K562 (cell line): ENCODE results near the gene CACTIN. TPM values are rescaled to one million over a fixed set of nuclear protein-coding genes. Genes with fewer than 3 reads are reported as not detected.

Experiments used
- CC2D1A ChIP-seq: fragments of 450-650 bp; IDR thresholded peaks from 2 replicates; pipeline ENCODE4 v1.6.1; 2017; ENCODE audit warnings: mild to moderate bottlenecking
- CTCF ChIP-seq, 3 experiments: IDR thresholded peaks in 2 of 3; conservative IDR thresholded peaks in 1 of 3; 2 replicates each; pipeline ENCODE4 v1.5.1; 2011 to 2012; ENCODE audit warnings: low read length in 3 of 3, mild to moderate bottlenecking in 3 of 3, control low read depth in 2 of 3, improper control_type of control experiment in 1 of 3, inconsistent platforms in 1 of 3, low read depth in 1 of 3, mixed read lengths in 1 of 3, moderate library complexity in 1 of 3; ENCODE audit not compliant: insufficient read depth in 2 of 3
- DIDO1 ChIP-seq: fragments of 450-650 bp; IDR thresholded peaks from 2 replicates; pipeline ENCODE4 v1.6.1; 2016; ENCODE audit warnings: low read depth, missing biosample characterization, missing genetic modification characterization
- ESRRB ChIP-seq: fragments of 250-450 bp; sonication (Bioruptor Pico); IDR thresholded peaks from 2 replicates; pipeline ENCODE4 v1.5.0; 2020; ENCODE audit warnings: mild to moderate bottlenecking, moderate library complexity, borderline replicate concordance
- GATA2 ChIP-seq: sonication (generic); formaldehyde crosslinking; IDR thresholded peaks from 2 replicates; pipeline ENCODE4 v1.4.0; 2020; ENCODE audit warnings: mild to moderate bottlenecking, missing genetic modification reagents
- MYNN ChIP-seq, 2 experiments: sonication (generic); formaldehyde crosslinking in 1 of 2; IDR thresholded peaks; 2 replicates each; pipeline versions ENCODE4 v1.5.0 to v1.6.1; 2016 to 2020; ENCODE audit warnings: antibody characterized with exemption in 1 of 2, missing genetic modification reagents in 1 of 2
- PML ChIP-seq: IDR thresholded peaks from 2 replicates; pipeline ENCODE4 v1.6.1; 2012; ENCODE audit warnings: low read length, inconsistent platforms
- PTBP1 ChIP-seq: fragments of 200-400 bp; formaldehyde crosslinking; IDR thresholded peaks from 2 replicates; pipeline ENCODE4 v1.6.1; 2017; ENCODE audit warnings: low read depth, low read length
- PURB ChIP-seq: sonication (generic); formaldehyde crosslinking; IDR thresholded peaks from 2 replicates; pipeline ENCODE4 v1.9.0; 2021; ENCODE audit warnings: low read depth, mild to moderate bottlenecking, missing genetic modification reagents
- RBM25 ChIP-seq: fragments of 200-400 bp; formaldehyde crosslinking; IDR thresholded peaks from 2 replicates; pipeline ENCODE4 v1.6.1; 2018; ENCODE audit warnings: low read length, low read depth, moderate library complexity; ENCODE audit not compliant: severe bottlenecking
- ZNF511 ChIP-seq: sonication (generic); formaldehyde crosslinking; IDR thresholded peaks from 2 replicates; pipeline ENCODE4 v1.8.0; 2022; ENCODE audit warnings: mild to moderate bottlenecking, missing genetic modification reagents
- ZNF609 ChIP-seq: sonication (generic); formaldehyde crosslinking; IDR thresholded peaks from 2 replicates; pipeline ENCODE4 v1.8.1; 2023; ENCODE audit warnings: missing genetic modification reagents, mild to moderate bottlenecking, borderline replicate concordance
- polyA plus RNA-seq, 8 experiments: library from polyadenylated mRNA; depleted of rRNA in 4 of 8; stranded (reverse) in 5 of 8; unstranded in 3 of 8; fragments of >200 nt; fragmentation: Nextera tagmentation in 2 of 8; fragmentation: Illumina TruSeq in 1 of 8; extraction: Ambion mirVana in 2 of 8; extraction: Trizol in 1 of 8; gene quantifications; 2 replicates each; pipeline versions ENCODE4 v1.2.1 to v1.2.3, GENCODE V29; 2011 to 2014; ENCODE audit warnings: inconsistent platforms in 1 of 8, missing spikeins in 1 of 8
- total RNA-seq, 7 experiments: library from RNA; depleted of rRNA in 6 of 7; stranded (reverse); fragments of >200 nt in 6 of 7; fragmentation: Illumina TruSeq in 2 of 7; extraction: Trizol in 2 of 7; gene quantifications; 2 replicates each; pipeline versions ENCODE4 v1.2.1 to v1.2.3, GENCODE V29; 2011 to 2021; ENCODE audit warnings: low replicate concordance in 1 of 7

Gene CACTIN
- total and polyA plus RNA-seq, 9 of the 15 experiments (the other 6 are each of a cell fraction or from before 2014, with no cell fraction given): 0.15 to 49.2 (median 15.0) TPM

DNA sequence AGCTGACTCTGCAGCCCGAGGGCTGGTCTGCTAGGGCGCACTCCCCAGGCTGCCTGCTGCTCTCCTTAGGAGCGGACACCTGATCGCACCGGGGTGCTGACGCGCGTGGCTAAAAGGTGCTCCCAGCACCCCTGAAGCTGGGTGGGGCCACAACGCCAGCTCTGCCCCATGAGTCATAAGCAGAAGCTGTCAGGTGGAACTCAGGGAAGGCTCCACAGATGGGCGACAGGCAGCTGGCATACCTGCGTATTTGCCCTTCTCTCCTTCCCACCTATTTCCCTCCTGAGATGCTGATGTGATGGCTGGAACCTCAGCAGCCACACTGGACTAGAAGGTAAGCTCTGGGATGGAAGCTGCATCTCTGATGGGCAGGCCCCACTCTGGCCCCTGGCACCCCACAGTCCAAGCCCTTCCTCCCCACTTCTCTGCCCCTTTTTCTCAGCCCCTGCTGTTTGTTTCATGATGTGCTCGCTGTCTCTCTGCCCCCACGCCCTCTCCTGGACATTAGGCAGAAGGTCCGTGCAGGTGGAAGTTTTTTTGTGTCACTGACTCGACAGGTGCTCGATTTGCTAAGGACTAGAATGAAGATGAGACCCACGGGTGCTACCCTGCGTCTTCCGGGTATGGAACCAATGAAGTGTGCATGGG is 30.3 kb upstream of the CACTIN start (continued):
- TF ChIP-seq CTCF (IDR thresholded peaks at IDR 0.05 in 2 of 3, conservative IDR thresholded peaks at IDR 0.05 in 1 of 3; ENCODE audit: insufficient read depth in 2 of 3, low read depth in 1 of 3, low read length in 3 of 3) (peak in 2 of 3 experiments; percentile 30 to 47; a peak in 2 of 6 replicates), ESRRB (CRISPR knock-in tag) (no peak), RBM25 (peak; percentile 79), PURB (CRISPR knock-in tag) (no peak), ZNF609 (CRISPR knock-in tag) (no peak), PTBP1 (peak; percentile 78; the same call in 1 of the 2 replicates), CC2D1A (no peak), MYNN (IDR thresholded peaks at IDR 0.05) (no peak), MYNN (CRISPR knock-in tag; IDR thresholded peaks at IDR 0.05) (no peak), GATA2 (CRISPR knock-in tag) (no peak), PML (no peak), ZNF511 (CRISPR knock-in tag) (no peak), DIDO1 (tag) (no peak)
